Cardiac septum (tissue), 1 donor: ENCODE data around the gene VSTM2L. TPM values are rescaled to one million over a fixed set of nuclear protein-coding genes. Genes with fewer than 3 reads are reported as not detected.

Experiments used
- DNase-seq: peaks from one replicate; pipeline ENCODE4 v3.0.0-alpha.2; 2020; ENCODE audit warnings: low spot score
- intact Hi-C: fragments of 100-400 bp; cut with DNase I; formaldehyde crosslinking; loops from one replicate; pipeline ENCODE4 v1.14.0; 2022
- total RNA-seq: library from RNA; stranded (reverse); fragmentation: NEBNext Ultra II Directional; extraction: Animal tissue kit (Norgen Biotek cat#: 25700); gene quantifications from one replicate; pipeline ENCODE4 v1.2.1, GENCODE V29; 2021
- donor health status: DM: no; HTN: no; CAD: no.

Gene VSTM2L
- total RNA-seq, 1 donor from 2014 or later = 11.1 TPM

- intact Hi-C loops = loop anchor here (5.0 to 10.0 kb wide), 5 partner anchors 92 to 432 kb away; partner anchors contain the start of gene VSTM2L
- no peak for DNase-seq
These were observed 91.6 kb downstream of the VSTM2L start for GRCh38 chr20:37994512-37994911.

Other genes starting within 250 kb of the VSTM2L start
- gene CTNNBL1, start 209.1 kb upstream of the VSTM2L start, total RNA-seq = 42.1 TPM
- gene TTI1, start 130.3 kb downstream of the VSTM2L start, total RNA-seq = 11.4 TPM
- gene RPRD1B, start 130.6 kb downstream of the VSTM2L start, total RNA-seq = 62.2 TPM